GM10248 (cell line): Measurements from ENCODE around the gene MANF.

ENCODE experiments used
- CTCF ChIA-PET: fragments of 300-600 bp; sonication (Branson Sonifier 250); formaldehyde crosslinking; extraction: SDS; loops from one replicate; lab custom pipeline; 2021; ENCODE audit warnings: antibody characterized with exemption; lab: Yijun Ruan, JAX
- POLR2A ChIA-PET: fragments of 350-650 bp; sonication (Branson Sonifier 250); formaldehyde crosslinking; extraction: SDS; loops from one replicate; lab custom pipeline; 2020; ENCODE audit warnings: antibody characterized with exemption; lab: Yijun Ruan, JAX
- DNase-seq: peaks from one replicate; pipeline ENCODE4 v3.0.0; 2012; ENCODE audit errors: extremely low spot score
- CTCF ChIP-seq: IDR thresholded peaks from 2 replicates; pipeline ENCODE4 v1.5.1; 2012; ENCODE audit warnings: mild to moderate bottlenecking, low read depth; ENCODE audit errors: extremely low read depth, missing control alignments, control extremely low read depth

The MANF gene

GRCh38 chr3:51436998-51437639, 52.0 kb downstream of the MANF start:
- POLR2A ChIA-PET: no interaction called here
- TF ChIP-seq CTCF: no peak
- CTCF ChIA-PET: interaction anchor here (0.9 to 1.4 kb wide), 3 partner anchors 10 to 232 kb away, joined by 3 read pairs; no protein-coding TSS in a partner anchor
- DNase-seq: no peak
